22Rv1 (cell line): ENCODE data around the gene SS18.

Source experiments
- ZFX ChIP-seq: fragments of 450-650 bp; IDR thresholded peaks from 2 replicates; pipeline ENCODE4 v1.6.1; 2017; ENCODE audit warnings: antibody characterized with exemption, borderline replicate concordance
- TF ChIP-seq, protein P1 (sequence below): fragments of 450-650 bp; IDR thresholded peaks from 2 replicates; pipeline ENCODE4 v1.5.1; 2017; ENCODE audit warnings: mild to moderate bottlenecking

DNA sequence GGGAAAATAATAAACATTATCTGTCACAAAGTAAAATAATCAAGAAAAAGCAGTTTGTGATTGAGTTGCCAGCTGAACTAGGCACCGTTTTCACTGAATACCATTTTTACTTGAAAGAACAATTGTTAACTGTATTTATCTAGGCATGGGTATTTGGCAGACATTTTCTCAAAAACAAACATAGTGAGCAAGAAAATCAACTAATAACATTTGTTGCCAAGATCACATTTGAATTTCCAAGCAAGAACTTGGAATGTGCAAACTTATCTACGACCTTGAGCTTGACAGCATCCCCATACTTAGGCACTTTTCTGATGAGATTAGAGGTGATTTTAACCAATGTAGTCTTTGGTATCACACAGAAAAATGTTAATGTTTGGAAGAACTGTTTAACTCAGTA is 16.7 kb downstream of the SS18 start:
- TF ChIP-seq, protein P1, sequence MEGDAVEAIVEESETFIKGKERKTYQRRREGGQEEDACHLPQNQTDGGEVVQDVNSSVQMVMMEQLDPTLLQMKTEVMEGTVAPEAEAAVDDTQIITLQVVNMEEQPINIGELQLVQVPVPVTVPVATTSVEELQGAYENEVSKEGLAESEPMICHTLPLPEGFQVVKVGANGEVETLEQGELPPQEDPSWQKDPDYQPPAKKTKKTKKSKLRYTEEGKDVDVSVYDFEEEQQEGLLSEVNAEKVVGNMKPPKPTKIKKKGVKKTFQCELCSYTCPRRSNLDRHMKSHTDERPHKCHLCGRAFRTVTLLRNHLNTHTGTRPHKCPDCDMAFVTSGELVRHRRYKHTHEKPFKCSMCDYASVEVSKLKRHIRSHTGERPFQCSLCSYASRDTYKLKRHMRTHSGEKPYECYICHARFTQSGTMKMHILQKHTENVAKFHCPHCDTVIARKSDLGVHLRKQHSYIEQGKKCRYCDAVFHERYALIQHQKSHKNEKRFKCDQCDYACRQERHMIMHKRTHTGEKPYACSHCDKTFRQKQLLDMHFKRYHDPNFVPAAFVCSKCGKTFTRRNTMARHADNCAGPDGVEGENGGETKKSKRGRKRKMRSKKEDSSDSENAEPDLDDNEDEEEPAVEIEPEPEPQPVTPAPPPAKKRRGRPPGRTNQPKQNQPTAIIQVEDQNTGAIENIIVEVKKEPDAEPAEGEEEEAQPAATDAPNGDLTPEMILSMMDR: no peak
- TF ChIP-seq ZFX: no peak
